HUDEP-2 (cell line): ENCODE results near the gene OLFM2.
"Not testable (repeated sequence)": the region's sequence is repeated elsewhere in the genome, so short reads cannot be mapped to it uniquely, and the experiment has no call there.

Source experiments
- DNase-seq, 76 experiments: peaks; one replicate each; lab custom pipeline; 2025; ENCODE audit not compliant: unreplicated experiment in 76 of 76; lab: John Stamatoyannopoulos, UW

The OLFM2 gene

GRCh38 chr19:9871626-9872338 lies 64.5 kb downstream of the OLFM2 start:
- no peak for DNase-seq

- DNase-seq, result no peak
These were observed 67.2 kb downstream of the OLFM2 start for GRCh38 chr19:9868983-9869617.

GRCh38 chr19:9865732-9866501 lies 70.4 kb downstream of the OLFM2 start:
- no peak for DNase-seq

GRCh38 chr19:9863759-9864158 lies 72.6 kb downstream of the OLFM2 start:
- no peak for DNase-seq

- no peak for DNase-seq
These were observed 73.4 kb downstream of the OLFM2 start for GRCh38 chr19:9862938-9863337.

DNA sequence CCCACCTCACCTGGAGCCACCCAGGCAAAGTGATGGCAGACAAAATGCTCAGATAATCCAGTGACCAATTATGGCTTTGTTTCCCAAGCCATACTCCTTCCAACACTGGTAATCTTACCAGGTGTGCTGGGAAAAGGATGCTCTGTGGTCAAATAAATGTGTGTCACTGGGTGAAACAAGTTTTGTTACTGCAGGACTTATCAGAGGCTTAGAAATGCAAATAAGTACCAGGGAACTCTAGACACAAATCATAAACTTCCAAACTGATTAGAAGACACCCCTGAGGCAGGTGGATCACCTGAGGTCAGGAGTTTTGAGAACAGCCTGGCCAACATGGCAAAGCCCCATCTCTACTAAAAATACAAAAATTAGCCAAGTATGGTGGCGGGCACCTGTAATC lies 74.8 kb downstream of the OLFM2 start:
- DNase-seq, result no peak

DNA sequence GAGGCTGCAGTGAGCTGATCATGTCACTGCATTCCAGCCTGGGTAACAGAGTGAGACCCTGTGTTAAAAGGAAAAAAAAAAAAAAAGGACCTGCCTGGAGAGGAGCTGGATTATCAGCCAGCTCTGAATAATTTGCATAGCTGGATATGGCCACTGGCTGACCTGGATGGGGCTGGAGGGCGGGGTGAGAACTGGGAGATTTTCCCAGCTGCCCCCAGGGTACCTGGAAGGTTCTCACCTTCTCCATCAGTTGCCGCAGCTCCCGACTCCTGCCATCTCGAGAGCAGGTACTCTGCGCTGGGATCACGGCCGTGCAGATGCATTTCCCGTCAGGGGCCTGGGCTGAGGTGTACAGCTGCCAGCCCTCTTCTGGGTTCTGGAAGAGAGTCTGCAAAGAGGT lies 75.9 kb downstream of the OLFM2 start:
- DNase-seq, result no peak

DNA sequence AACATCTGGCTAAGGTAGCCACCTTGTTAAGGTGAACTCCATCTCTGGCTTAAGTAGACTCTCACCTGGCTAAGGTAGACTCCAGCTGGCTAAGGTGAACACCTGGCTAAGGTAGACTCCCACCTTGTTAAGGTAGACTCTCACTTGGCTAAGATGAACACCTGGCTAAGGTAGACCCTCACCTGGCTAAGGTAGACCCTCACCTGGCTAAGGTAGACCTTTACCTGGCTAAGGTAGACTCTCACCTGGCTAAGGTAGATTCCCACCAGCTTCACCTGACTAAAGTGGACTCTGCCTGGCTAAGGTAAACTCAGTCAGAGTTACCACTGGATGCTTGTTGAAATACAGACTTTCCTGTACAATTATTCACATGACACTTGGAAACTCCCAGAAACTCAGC lies 77.5 kb downstream of the OLFM2 start:
- DNase-seq, result no peak

- DNase-seq, result peak in 8 of 76 experiments; percentile 2 to 31 (median 16)
These were observed 78.2 kb downstream of the OLFM2 start for GRCh38 chr19:9857920-9858746.

GRCh38 chr19:9857076-9857721 lies 79.1 kb downstream of the OLFM2 start:
- no peak for DNase-seq

DNA sequence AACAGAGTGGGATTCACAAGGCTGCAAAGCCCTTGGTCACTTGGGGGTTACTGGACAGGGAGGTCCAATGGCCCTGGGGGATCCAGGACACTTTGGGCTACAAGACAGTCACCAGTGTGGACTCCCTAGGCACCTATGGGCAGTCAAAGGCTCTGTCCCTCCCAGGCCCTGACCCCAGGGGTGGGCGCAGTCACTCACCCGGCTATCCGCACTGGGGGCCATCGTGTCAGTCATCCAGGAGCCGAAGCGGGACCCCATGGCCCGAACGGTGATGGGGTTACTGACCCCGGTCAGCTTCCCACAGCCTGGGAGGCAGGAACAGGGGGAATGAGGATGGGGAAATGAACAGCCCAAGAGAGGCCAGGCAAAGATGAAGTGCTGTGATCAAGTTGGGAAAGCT lies 79.7 kb downstream of the OLFM2 start:
- DNase-seq, result no peak

DNA sequence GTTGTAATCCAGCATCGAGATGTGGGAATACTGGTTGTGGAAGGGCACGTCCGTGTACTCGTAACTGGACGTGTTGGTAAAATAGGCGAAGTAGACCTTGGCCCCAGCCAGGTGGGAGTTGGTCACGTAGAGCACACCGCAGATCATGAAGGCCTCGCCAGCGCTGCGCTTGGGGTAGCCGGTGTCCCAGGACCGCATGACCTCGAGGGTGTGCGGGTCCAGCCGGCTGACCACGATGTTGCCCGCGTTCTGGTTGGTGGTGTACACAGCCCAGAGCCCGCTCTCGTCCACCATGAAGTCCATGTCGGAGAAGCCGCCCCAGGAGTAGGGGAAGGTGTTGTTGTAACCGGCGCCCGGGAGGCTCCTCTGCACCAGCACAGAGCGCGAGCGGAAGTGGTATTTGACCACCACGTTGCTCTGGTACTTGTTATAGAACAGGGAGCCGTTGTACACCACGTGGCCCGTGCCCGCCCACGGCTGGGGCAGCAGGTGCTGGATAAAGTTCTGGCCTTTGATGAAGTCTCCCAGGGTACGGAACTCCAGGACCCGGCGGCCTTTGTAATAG lies 82.0 kb downstream of the OLFM2 start:
- DNase-seq, result no peak

DNA sequence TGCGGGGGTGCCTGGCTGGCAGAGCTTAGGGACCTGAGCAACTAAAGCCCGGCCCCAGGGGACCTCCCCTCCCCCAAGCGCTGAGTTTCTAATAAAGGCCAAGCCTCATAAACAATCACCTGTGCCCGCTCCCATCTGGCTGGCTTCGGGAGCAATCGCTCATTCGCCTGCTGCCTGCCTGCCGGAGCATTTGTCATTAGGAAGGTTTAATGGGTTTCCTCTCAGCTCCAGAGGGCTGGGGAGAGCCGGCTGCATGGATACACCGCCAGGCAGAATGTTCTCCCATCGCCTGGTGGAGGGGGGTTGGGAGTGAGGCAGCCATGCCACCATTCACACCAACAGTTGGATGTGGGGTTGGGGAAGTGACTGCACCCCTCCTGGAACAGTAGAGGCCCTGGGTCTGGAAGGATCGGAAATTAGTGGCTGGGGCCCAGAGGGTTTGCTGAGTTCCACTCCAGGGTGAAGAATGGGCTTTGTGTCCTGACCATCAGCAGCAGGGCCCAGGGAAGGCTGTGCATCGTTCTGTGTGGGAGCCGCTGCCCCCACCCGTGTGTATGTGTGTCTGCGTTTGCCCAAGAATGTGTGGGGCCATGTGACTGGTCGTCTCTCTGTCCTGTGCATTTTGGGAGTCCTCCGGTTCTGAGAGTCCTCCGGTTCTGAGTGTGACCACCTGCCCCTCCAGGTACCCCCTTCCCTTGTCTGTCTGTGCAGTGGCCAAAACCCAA lies 85.9 kb downstream of the OLFM2 start:
- no peak for DNase-seq

- DNase-seq, result no peak
These were observed 86.5 kb downstream of the OLFM2 start for GRCh38 chr19:9849791-9850190.

DNA sequence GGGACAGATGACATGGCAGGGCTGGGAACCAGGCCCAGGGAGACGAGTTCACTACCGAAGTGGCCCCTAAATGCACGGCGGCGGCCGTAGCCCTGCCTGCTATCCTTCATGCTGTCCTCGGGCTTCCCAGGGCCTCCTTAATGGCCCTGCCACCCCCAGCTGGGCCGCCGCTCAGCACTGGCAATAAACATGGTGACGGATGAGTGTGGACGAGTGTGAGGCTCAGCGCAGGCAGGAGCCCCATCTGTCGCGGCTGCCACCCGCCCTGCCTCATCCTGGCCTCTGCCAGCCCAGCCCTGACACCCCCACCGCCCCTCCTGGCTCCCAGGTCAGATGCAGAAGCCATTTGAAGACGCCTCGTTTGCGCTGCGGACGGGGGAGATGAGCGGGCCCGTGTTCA lies 87.6 kb downstream of the OLFM2 start:
- no peak for DNase-seq

GRCh38 chr19:9848060-9848459 lies 88.3 kb downstream of the OLFM2 start:
- DNase-seq, result peak in 1 of 76 experiments; percentile 10

GRCh38 chr19:9847087-9847671 lies 89.1 kb downstream of the OLFM2 start:
- peak in 64 of 76 experiments; percentile 16 to 87 (median 58) for DNase-seq

DNA sequence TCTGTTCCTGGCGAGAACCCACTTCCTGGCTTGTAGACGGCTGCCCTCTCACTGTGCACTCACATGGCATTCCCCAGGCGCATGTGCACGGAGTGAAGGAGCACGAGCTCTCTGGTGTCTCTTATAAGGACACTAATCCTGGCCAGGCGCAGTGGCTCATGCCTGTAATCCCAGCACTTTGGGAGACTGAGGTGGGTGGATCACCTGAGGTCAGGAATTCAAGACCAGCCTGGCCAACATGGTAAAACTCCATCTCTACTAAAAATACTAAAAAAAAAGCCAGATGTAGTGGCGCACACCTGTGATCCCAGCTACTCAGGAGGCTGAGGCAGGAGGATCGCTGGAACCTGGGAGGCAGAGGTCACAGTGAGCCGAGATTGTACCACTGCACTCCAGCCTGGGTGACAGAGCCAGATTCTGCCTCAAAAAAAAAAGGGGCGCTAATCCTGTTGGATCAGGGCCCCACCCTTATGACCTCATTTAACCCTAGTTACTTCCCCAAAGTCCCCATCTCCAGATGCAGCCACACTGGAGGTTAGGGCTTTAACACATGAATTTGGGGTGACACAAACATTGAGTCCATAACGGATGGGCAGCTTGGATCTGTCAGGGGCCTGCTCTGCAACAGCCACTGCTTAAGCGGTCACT lies 92.6 kb downstream of the OLFM2 start:
- not testable (repeated sequence) for DNase-seq
